DOHH2 (cell line): ENCODE results near the gene TNFAIP3.

Experiments
- H3F3A ChIP-seq: fragments of 200-600 bp; sonication (generic), shearing (Covaris generic); 2 replicates; pipeline ENCODE4 v1.6.0; 2016; ENCODE audit warnings: antibody characterized with exemption, mild to moderate bottlenecking; ENCODE audit not compliant: control insufficient read depth, insufficient read depth
- H3K27ac ChIP-seq: fragments of 200-600 bp; sonication (generic); 2 replicates; pipeline ENCODE4 v1.5.1; 2014; ENCODE audit warnings: low read depth, mild to moderate bottlenecking, low read length, moderate library complexity
- H3K27me3 ChIP-seq: fragments of 200-600 bp; sonication (generic); 2 replicates; pipeline ENCODE4 v1.6.1; 2014; ENCODE audit warnings: mild to moderate bottlenecking, low read length, mixed read lengths; ENCODE audit not compliant: control insufficient read depth
- H3K36me3 ChIP-seq: fragments of 200-600 bp; sonication (generic); 2 replicates; pipeline ENCODE4 v1.6.1; 2014; ENCODE audit warnings: mild to moderate bottlenecking, low read length, moderate library complexity, mixed read lengths; ENCODE audit not compliant: control insufficient read depth
- H3K4me1 ChIP-seq: fragments of 200-600 bp; sonication (generic); 2 replicates; pipeline ENCODE4 v1.6.1; 2014; ENCODE audit warnings: mild to moderate bottlenecking, low read length, mixed read lengths; ENCODE audit not compliant: control insufficient read depth
- H3K4me2 ChIP-seq: fragments of 200-600 bp; sonication (generic); 2 replicates; pipeline ENCODE4 v1.6.0; 2014; ENCODE audit warnings: mild to moderate bottlenecking, low read length, moderate library complexity
- H3K4me3 ChIP-seq: fragments of 200-600 bp; sonication (generic); 2 replicates; pipeline ENCODE4 v1.5.1; 2014; ENCODE audit warnings: mild to moderate bottlenecking, low read length, mixed read lengths
- H3K79me2 ChIP-seq: fragments of 200-600 bp; sonication (generic); 2 replicates; pipeline ENCODE4 v1.6.1; 2014; ENCODE audit warnings: mild to moderate bottlenecking, low read length, mixed read lengths; ENCODE audit not compliant: control insufficient read depth
- H3K9me2 ChIP-seq: fragments of 200-600 bp; sonication (generic); replicated peaks from 2 replicates; pipeline ENCODE4 v1.6.1; 2014; ENCODE audit warnings: mild to moderate bottlenecking, low read length, mixed read lengths; ENCODE audit not compliant: control insufficient read depth
- H3K9me3 ChIP-seq: fragments of 200-600 bp; sonication (generic); 2 replicates; pipeline ENCODE4 v1.6.1; 2014; ENCODE audit warnings: antibody characterized with exemption, low read length, mixed read lengths; ENCODE audit not compliant: control insufficient read depth, insufficient read depth
- H4K20me1 ChIP-seq: fragments of 200-600 bp; sonication (generic); 2 replicates; pipeline ENCODE4 v1.6.0; 2014; ENCODE audit warnings: low read depth, mild to moderate bottlenecking, antibody characterized with exemption, low read length, moderate library complexity; ENCODE audit not compliant: control insufficient read depth, insufficient read depth
- CTCF ChIP-seq: fragments of 200-600 bp; sonication (generic); IDR thresholded peaks from one replicate; pipeline ENCODE4 v1.5.1; 2014; ENCODE audit warnings: antibody characterized with exemption, mild to moderate bottlenecking, low read depth, low read length; ENCODE audit not compliant: poor library complexity, severe bottlenecking
- EZH2phosphoT487 ChIP-seq: fragments of 200-600 bp; sonication (generic); IDR thresholded peaks from 2 replicates; pipeline ENCODE4 v1.6.1; 2017; ENCODE audit warnings: borderline replicate concordance, mild to moderate bottlenecking, antibody characterized with exemption, low read length, moderate library complexity, mixed read lengths

TNFAIP3 gene

DNA sequence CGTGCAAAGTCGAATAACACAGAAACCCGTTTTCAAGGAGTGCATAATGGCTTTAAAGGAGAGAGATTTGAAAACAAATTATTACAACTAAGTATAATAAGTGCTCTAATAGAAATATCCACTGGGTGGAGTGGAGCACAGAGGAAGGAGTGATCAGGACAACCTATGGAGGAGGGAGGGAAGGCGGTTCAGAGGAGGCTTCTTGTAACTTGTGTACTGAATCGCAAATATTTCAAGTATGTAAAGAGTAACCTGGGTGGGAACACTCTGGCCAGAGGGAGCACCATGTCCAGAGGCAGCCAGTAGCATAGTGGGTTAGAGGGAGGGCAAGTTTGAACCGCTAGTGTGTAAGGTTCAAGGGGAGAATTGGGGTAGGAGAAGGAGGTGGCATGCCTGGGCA, 21.6 kb upstream of the TNFAIP3 start:
- Histone ChIP-seq H3F3A (no peaks in the 10 kb centered on the region), H3K4me1 (peaks cover 6% of the 10 kb centered on the region), H4K20me1 (no peaks in the 10 kb centered on the region), H3K36me3 (no peaks in the 10 kb centered on the region), H3K4me2 (no peak overlapping the region), H3K4me3 (no peak overlapping the region), H3K27ac (no peak overlapping the region), H3K27me3 (no peaks in the 10 kb centered on the region), H3K9me2 (no peaks in the 10 kb centered on the region), H3K9me3 (no peaks in the 10 kb centered on the region), H3K79me2 (no peaks in the 10 kb centered on the region)
- TF ChIP-seq EZH2phosphoT487, result no peak
- TF ChIP-seq CTCF, result no peak

- Histone ChIP-seq H4K20me1 (no peaks in the 10 kb centered on the region), H3K79me2 (no peaks in the 10 kb centered on the region), H3K4me3 (no peak overlapping the region), H3K27ac (no peak overlapping the region), H3K4me1 (peaks cover 12% of the 10 kb centered on the region), H3K4me2 (no peak overlapping the region), H3F3A (no peaks in the 10 kb centered on the region), H3K9me2 (no peaks in the 10 kb centered on the region), H3K27me3 (no peaks in the 10 kb centered on the region), H3K36me3 (no peaks in the 10 kb centered on the region), H3K9me3 (no peaks in the 10 kb centered on the region)
- TF ChIP-seq EZH2phosphoT487 (no peak), CTCF (no peak)
Observed at GRCh38 chr6:137846274-137846673, 20.8 kb upstream of the TNFAIP3 start.

GRCh38 chr6:137846772-137847313, 20.2 kb upstream of the TNFAIP3 start:
- H3K27me3 ChIP-seq, result no peaks in the 10 kb centered on the region
- no peaks in the 10 kb centered on the region for H3K9me2 ChIP-seq
- H3K4me2 ChIP-seq, result no peak overlapping the region
- no peaks in the 10 kb centered on the region for H3K36me3 ChIP-seq
- H3K4me1 ChIP-seq, result peaks cover 18% of the 10 kb centered on the region
- no peaks in the 10 kb centered on the region for H3F3A ChIP-seq
- no peak for TF ChIP-seq CTCF
- TF ChIP-seq EZH2phosphoT487, result no peak
- no peaks in the 10 kb centered on the region for H3K9me3 ChIP-seq
- no peaks in the 10 kb centered on the region for H4K20me1 ChIP-seq
- H3K4me3 ChIP-seq, result no peak overlapping the region
- no peak overlapping the region for H3K27ac ChIP-seq
- H3K79me2 ChIP-seq, result no peaks in the 10 kb centered on the region

DNA sequence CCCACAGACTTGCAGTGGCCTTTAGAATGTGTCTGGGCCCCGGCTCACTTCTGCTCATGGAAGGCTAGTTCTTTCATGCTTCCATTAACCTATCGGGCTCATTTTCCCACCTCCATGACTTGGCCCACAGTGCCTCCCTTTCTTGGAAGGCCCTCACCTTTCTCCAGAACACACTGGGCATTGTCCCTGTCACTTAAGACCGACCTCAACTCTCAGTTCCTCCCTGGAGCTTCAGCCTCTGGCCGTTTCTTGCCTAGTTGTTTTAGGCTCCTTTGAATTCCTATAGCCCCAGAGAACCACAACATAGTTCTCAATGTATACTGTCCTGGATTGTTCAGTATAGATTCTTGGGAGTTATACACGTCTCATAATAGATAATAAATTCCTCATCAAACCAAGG, 19.3 kb upstream of the TNFAIP3 start:
- H3K79me2 ChIP-seq, result no peaks in the 10 kb centered on the region
- H4K20me1 ChIP-seq, result no peaks in the 10 kb centered on the region
- H3K9me3 ChIP-seq, result no peaks in the 10 kb centered on the region
- no peak overlapping the region for H3K4me2 ChIP-seq
- no peak overlapping the region for H3K4me3 ChIP-seq
- H3K27me3 ChIP-seq, result no peaks in the 10 kb centered on the region
- H3K36me3 ChIP-seq, result no peaks in the 10 kb centered on the region
- TF ChIP-seq CTCF (no peak), EZH2phosphoT487 (no peak)
- H3K4me1 ChIP-seq, result peaks cover 27% of the 10 kb centered on the region
- H3K9me2 ChIP-seq, result no peaks in the 10 kb centered on the region
- H3K27ac ChIP-seq, result no peak overlapping the region
- no peaks in the 10 kb centered on the region for H3F3A ChIP-seq
